SK-N-DZ (cell line): ENCODE results near the gene ZNF727. TPM values are rescaled to one million over a fixed set of nuclear protein-coding genes. Genes with fewer than 3 reads are reported as not detected.
"Not testable (repeated sequence)": the region's sequence is repeated elsewhere in the genome, so short reads cannot be mapped to it uniquely, and the experiment has no call there.

ENCODE experiments used
- DNase-seq: peaks from one replicate; pipeline ENCODE4 v3.0.0-alpha.2; 2015; ENCODE audit warnings: low spot score
- polyA plus RNA-seq, 2 experiments: library from polyadenylated mRNA; depleted of rRNA; stranded (reverse); fragments of >200 nt; gene quantifications; 2 replicates each; pipeline ENCODE4 v1.2.3, GENCODE V29; 2014

Gene ZNF727
- 7.0 and 9.8 TPM in 2 replicates for polyA plus RNA-seq (2014; cell fraction: cytosol; rRNA removed)
- polyA plus RNA-seq (2014; cell fraction: nucleus; rRNA removed) = 5.3 and 6.7 TPM in 2 replicates

GRCh38 chr7:64045301-64046040 lies at the start of gene ZNF727:
TSS of gene ZNF727 (plus strand) at chr7:64045434. CDS start at chr7:64045622, 188 bp downstream.
- DNase-seq = peak; percentile 98

DNA sequence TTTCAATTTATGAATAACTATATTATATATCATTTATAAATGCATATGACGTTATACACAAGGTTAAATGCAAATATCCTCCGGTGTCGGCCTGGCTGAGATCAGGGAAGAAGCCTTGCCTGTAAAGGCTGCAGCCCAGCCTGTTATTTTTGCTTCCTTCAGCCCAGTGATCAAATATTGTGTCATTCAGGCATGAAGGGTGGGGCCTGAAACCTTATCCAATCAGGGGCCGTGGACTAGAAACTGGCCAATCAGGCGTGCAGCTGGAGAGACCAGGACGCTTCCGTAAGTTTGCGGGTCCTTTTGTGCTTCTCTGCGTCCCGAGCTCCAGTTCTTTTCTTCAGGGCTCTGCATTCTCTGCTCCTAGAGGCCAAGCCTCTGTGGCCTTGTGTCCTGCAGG lies 46.7 kb upstream of the ZNF727 start, which contains the start of gene ZNF722:
ZNF722 (plus strand) TSS at position 301 of the 400 bp plus-strand sequence. CDS start 113 bp downstream, outside the sequence.
- DNase-seq = peak; percentile 10

DNA sequence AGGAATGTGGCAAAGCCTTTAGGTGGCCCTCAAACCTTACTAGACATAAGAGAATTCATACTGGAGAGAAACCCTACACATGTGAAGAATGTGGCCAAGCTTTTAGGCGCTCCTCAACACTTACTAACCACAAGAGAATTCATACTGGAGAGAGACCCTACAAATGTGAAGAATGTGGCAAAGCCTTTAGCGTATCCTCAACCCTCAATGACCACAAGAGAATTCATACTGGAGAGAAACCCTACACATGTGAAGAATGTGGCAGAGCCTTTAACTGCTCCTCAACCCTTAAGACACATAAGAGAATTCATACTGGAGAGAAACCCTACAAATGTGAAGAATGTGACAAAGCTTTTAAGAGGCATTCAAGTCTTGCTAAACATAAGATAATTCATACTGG lies 29.7 kb upstream of the ZNF727 start:
- not testable (repeated sequence) for DNase-seq

- DNase-seq = no peak
Measured at GRCh38 chr7:64035388-64035787, 9.8 kb upstream of the ZNF727 start.

DNA sequence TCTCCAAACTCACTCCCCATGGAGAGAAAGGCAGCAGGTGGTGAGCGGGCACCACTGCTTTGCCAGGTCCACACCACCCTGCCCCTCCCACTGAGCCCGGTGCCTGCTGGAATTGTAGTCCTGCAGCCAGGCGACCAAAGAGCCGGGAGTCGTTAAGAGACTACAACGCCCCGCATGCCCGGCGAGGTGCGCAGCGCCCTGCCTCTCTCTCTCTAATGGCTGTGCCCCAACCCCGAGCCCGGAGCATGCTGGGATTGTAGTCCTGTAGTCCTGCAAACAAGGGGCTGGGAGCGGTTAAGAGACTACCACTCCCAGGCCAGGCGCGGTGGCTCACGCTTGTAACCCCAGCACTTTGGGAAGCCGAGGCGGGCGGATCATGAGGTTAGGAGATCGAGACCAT lies 8.1 kb upstream of the ZNF727 start:
- DNase-seq = no peak

- DNase-seq = peak; percentile 17
Measured at GRCh38 chr7:64046041-64046389, 781 bp downstream of the ZNF727 start.

- not testable (repeated sequence) for DNase-seq
Measured at GRCh38 chr7:64077837-64078698, 32.8 kb downstream of the ZNF727 start.

DNA sequence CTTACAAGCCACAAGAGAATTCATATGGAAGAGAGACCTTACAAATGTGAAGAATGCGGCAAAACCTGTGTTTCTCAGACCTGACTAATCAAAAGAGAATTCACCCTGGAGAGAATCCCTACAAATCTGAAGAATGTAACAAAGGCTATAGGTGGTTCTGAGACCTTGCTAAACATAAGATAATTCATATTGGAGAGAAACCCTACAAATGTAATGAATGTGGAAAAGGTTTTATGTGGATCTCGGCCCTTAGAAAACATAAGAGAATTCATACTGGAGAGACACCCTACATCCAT lies 33.4 kb downstream of the ZNF727 start:
- DNase-seq = no peak

- no peak for DNase-seq
Measured at GRCh38 chr7:64087501-64087900, 42.3 kb downstream of the ZNF727 start.

DNA sequence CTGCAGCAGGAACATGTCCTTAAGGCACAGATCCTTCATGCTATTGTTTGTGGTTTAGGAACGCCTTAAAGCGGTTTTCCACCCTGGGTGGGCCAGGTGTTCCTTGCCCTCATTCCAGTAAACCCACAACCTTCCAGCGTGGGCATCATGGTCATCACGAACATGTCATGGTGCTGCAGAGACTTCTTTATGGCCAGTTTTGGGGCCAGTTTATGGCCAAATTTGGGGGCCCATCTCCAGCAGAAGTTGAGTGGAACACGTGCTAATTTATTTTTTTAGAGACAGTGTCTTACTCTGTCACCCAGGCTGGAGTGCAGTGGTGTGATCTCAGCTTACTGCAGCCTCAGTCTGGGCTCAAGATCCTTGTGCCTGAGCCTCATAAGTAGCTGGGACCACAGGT lies 43.6 kb downstream of the ZNF727 start:
- DNase-seq = not testable (repeated sequence)
